ENCODE data around the gene TMEM258. TPM values are rescaled to one million over a fixed set of nuclear protein-coding genes. Genes with fewer than 3 reads are reported as not detected.

TMEM258 gene
- total RNA-seq, 1 donor from 2014 or later = 162 TPM

DNA sequence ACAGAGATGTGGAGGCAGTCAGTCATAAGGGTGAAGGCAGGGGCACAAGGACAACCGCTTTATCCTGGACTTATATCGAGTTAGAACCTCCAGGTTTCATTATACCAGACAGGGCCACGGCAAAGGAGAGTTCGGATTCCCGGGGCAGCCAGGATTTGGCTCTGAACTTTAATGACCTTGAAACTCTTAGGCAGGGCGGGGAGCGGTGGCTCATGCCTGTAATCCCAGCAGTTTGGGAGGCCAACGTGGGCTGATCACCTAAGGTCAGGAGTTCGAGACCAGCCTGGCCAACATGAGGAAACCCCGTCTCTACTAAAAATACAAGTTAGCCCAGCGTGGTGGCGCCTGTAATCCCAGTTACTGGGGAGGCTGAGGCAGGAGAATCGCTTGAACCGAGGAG, 41.0 kb downstream of the TMEM258 start:
- H3K27me3 Mint-ChIP-seq (ENCODE audit: low read depth) = peaks cover 57% of the 10 kb centered on the region
- H3K4me3 Mint-ChIP-seq = no peak overlapping the region
- no peaks in the 10 kb centered on the region for H3K9me3 Mint-ChIP-seq
- no peak for DNase-seq (ENCODE audit: low read depth, low spot score)
- H3K27ac Mint-ChIP-seq (ENCODE audit: unreplicated experiment) = no peak overlapping the region
- H3K4me1 Mint-ChIP-seq = peaks cover 27% of the 10 kb centered on the region
- H3K36me3 Mint-ChIP-seq (ENCODE audit: low read depth) = no peaks in the 10 kb centered on the region
- TF ChIP-seq, protein P1, sequence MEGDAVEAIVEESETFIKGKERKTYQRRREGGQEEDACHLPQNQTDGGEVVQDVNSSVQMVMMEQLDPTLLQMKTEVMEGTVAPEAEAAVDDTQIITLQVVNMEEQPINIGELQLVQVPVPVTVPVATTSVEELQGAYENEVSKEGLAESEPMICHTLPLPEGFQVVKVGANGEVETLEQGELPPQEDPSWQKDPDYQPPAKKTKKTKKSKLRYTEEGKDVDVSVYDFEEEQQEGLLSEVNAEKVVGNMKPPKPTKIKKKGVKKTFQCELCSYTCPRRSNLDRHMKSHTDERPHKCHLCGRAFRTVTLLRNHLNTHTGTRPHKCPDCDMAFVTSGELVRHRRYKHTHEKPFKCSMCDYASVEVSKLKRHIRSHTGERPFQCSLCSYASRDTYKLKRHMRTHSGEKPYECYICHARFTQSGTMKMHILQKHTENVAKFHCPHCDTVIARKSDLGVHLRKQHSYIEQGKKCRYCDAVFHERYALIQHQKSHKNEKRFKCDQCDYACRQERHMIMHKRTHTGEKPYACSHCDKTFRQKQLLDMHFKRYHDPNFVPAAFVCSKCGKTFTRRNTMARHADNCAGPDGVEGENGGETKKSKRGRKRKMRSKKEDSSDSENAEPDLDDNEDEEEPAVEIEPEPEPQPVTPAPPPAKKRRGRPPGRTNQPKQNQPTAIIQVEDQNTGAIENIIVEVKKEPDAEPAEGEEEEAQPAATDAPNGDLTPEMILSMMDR (conservative IDR thresholded peaks at IDR 0.05) = no peak

DNA sequence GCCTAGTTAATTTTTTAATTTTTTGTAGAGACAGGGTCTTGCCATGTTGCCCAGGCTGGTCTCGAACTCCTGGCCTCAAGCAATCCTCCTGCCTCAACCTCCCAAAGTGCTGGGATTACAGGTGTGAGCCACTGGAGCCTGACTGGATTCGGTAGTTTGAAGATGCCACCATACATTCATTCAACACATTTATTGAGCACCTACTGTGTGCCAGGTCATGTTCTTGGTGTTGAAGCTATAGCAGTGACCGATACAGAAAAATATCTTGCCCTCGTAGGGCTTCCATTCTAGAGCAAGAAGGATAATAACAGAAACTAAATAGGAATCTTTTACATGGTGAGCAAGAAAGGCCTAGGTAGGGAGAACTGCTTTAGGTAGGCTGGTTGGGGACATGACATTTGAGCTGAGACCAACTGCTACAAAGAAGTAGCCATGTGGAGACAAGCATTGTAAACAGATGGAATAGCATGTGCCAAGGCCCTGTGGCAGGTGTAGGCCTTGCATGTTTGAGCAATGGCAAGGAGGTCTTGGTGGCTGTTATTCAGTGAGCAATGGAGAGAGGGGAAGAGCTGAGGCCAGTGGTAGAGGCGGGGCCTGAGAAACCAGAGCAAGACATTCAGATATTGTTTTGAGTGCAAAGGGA, 41.6 kb downstream of the TMEM258 start:
- DNase-seq (ENCODE audit: low read depth, low spot score) = no peak
- TF ChIP-seq, protein P1 (conservative IDR thresholded peaks at IDR 0.05) = no peak
- H3K9me3 Mint-ChIP-seq = no peaks in the 10 kb centered on the region
- H3K4me3 Mint-ChIP-seq = no peak overlapping the region
- H3K4me1 Mint-ChIP-seq = peaks cover 27% of the 10 kb centered on the region
- H3K36me3 Mint-ChIP-seq (ENCODE audit: low read depth) = no peaks in the 10 kb centered on the region
- H3K27me3 Mint-ChIP-seq (ENCODE audit: low read depth) = peaks cover 54% of the 10 kb centered on the region
- no peak overlapping the region for H3K27ac Mint-ChIP-seq (ENCODE audit: unreplicated experiment)

DNA sequence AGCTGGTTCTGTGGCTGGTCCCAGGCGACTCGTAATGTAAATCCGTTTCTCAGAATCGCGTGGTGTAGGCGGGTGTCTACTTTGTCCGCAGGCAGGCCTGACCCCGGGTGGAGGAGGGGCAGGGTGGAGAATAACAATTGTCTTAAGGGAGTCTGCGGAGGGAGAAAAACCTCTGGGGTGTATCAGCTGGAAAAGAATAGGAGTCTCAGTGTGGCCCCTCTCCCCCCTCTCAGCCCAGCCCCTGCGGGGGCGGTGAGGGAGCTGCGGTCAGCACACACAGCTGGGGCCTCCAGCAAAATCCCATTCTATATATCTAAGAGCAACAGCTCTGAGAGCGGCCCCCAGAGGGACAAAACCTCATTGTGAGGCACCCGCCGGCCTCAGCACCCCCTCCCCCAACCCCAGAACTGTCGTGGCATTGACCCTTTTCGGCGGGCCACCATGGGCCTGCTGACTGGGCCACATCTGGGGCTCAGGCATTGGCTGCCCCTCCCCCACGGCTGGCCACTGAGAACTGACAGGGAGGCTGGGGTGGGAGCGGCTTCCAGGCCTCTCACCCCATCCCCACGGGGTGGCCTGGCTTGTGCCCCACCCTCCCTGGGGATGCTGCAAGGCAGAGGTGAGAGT, 42.7 kb downstream of the TMEM258 start:
- Mint-ChIP-seq H3K27me3 (ENCODE audit: low read depth) (peaks cover 50% of the 10 kb centered on the region), H3K27ac (ENCODE audit: unreplicated experiment) (peak overlapping the region; percentile 72), H3K4me1 (peaks cover 27% of the 10 kb centered on the region), H3K4me3 (peak overlapping the region; percentile 80), H3K36me3 (ENCODE audit: low read depth) (no peaks in the 10 kb centered on the region), H3K9me3 (no peaks in the 10 kb centered on the region)
- DNase-seq (ENCODE audit: low read depth, low spot score) = peak; percentile 61
- TF ChIP-seq, protein P1 (conservative IDR thresholded peaks at IDR 0.05) = no peak

DNA sequence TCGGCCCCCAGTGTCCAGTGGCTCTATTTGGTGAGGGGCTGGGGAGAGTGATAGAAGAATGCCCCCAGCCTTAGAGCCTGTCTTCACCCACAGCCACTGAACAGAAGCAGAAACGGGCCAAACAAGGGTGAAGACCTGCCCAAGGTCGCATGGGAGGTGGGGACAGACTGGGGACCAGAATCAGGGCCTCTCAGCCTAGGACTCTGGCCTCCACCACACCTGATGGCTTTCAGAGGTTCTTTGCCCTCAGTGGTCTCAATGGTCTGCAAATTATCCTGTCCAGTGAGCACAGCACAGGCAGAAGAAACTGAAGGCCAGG, 44.5 kb downstream of the TMEM258 start:
- Mint-ChIP-seq H3K9me3 (no peaks in the 10 kb centered on the region), H3K4me3 (no peak overlapping the region), H3K27ac (ENCODE audit: unreplicated experiment) (no peak overlapping the region), H3K27me3 (ENCODE audit: low read depth) (peaks cover 33% of the 10 kb centered on the region), H3K36me3 (ENCODE audit: low read depth) (no peaks in the 10 kb centered on the region), H3K4me1 (peaks cover 23% of the 10 kb centered on the region)
- DNase-seq (ENCODE audit: low read depth, low spot score) = no peak
- TF ChIP-seq, protein P1 (conservative IDR thresholded peaks at IDR 0.05) = peak; percentile 39

DNA sequence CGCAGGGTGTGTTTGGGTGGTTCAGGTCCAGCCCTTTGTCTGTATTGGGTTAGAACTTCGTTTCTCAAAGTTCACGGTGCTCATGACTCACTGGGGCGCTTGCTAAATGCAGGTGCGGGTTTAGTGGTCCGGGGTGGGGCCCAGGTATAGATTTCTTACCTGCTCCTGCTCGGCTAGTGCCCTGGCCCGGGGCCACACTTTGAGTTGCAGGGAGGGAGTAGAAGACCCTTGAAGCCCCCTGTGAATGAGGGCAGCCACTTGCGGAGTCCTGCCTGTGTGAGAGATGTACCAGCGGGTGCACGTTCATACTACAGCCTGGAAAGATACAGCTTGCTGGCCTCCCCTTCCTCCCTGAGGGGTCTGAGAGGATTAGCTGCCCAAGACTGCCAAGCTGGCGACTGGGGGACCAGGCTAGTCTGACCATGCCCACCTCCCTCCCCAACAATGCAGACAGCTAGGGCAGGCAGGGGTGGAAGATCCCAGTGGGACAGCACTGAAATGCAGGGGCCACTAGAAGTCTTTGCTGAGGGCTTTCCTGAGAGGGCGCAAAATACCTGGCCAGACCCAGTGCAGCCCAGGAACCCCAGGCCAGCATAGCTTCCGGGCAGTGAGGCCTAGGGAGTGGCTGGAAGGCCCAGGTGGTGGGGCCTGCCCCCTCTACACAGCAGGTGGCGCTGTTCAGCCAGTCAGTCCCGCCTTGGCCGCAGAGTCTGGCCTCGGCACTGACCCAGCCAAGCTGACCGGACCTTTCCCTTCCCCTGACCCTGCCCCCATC, 45.0 kb downstream of the TMEM258 start:
- no peak overlapping the region for H3K4me3 Mint-ChIP-seq
- no peaks in the 10 kb centered on the region for H3K36me3 Mint-ChIP-seq (ENCODE audit: low read depth)
- no peak overlapping the region for H3K27ac Mint-ChIP-seq (ENCODE audit: unreplicated experiment)
- H3K9me3 Mint-ChIP-seq = no peaks in the 10 kb centered on the region
- H3K27me3 Mint-ChIP-seq (ENCODE audit: low read depth) = peaks cover 31% of the 10 kb centered on the region
- DNase-seq (ENCODE audit: low read depth, low spot score) = peak; percentile 85
- peaks cover 22% of the 10 kb centered on the region for H3K4me1 Mint-ChIP-seq
- TF ChIP-seq, protein P1 (conservative IDR thresholded peaks at IDR 0.05) = peak; percentile 85
